ENCODE results near the gene SCYL1.

Gene SCYL1

DNA sequence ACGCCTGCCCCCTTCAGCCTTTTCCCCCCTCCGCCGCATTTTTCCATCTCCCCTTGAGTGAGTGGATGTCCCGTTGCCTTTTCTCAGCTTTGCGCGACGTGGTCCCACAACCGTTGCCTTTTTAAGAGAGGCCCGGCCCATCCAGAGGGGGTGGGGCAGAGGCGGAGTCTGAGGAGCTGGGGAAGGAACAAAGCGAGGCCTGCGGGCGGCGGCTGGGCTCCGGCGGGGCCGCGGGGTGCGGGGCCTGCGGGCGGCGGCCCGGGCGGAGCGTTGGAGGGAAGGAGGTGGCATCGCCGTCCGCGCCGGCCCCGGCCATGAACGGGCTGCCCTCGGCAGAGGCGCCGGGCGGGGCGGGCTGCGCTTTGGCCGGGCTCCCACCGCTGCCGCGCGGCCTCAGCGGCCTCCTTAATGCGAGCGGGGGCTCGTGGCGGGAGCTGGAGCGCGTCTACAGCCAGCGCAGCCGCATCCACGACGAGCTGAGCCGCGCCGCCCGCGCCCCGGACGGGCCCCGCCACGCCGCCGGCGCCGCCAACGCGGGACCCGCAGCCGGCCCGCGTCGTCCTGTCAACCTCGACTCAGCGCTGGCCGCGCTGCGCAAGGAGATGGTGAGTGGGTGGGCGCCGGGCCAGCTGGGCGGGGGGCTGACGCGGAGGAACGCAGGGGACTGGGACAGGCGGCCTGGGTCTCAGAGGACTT is 47.6 kb downstream of the SCYL1 start, which contains the start of gene FAM89B:
TSS of gene FAM89B (plus strand) at position 183 of the 696 bp plus-strand sequence. CDS start at position 315, 132 bp downstream.
- no peak for DNase-seq

GRCh38 chr11:65573391-65574079 is 48.7 kb downstream of the SCYL1 start:
- DNase-seq = no peak

DNA sequence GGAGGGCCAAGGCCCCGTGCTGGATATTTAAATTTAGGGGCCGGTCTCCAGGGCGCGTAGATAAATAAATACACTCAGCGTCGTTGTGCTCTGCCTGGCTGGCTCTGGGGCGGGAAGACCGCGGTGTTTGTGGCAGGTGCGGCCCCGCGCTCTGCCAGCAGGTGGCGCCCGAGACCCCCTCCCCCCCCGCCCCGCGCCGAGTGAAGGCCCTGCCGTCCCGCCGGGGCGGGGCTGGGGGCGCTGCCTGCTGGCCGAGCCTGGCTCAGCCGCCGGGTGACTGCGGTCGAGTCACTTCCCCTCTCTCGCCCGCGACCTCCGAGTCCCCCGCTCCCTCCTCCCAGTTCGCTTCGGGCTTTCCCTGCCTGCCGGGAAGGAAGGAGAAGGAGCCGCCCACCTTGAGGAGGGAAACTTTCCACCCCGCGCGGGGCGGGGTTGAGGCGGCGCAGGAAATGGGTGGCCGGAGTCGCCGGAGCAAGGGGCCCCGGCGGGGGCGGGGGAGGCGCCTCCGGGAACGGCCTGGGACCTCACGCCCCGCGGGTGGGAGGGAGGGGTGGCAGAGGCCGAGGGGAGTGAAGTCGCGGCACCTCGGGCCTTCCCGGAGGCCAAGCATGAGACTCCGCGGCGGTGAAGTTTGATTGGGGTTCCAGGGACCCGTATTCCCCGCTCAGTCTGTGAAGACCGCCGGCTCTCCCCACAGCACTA is 49.4 kb downstream of the SCYL1 start:
- DNase-seq = peak; percentile 75

GRCh38 chr11:65574811-65575567 is 50.1 kb downstream of the SCYL1 start:
- DNase-seq = no peak

- no peak for DNase-seq
Measured at GRCh38 chr11:65575568-65576231, 50.8 kb downstream of the SCYL1 start, which contains the start of gene EHBP1L1. Gene EHBP1L1 (plus strand): TSS chr11:65576053. CDS start chr11:65576303, 250 bp downstream.

- DNase-seq = no peak
Measured at GRCh38 chr11:65576232-65576866, 51.5 kb downstream of the SCYL1 start.

- DNase-seq = no peak
Measured at GRCh38 chr11:65576867-65577755, 52.2 kb downstream of the SCYL1 start.

GRCh38 chr11:65577756-65578109 is 52.9 kb downstream of the SCYL1 start:
- DNase-seq = no peak

DNA sequence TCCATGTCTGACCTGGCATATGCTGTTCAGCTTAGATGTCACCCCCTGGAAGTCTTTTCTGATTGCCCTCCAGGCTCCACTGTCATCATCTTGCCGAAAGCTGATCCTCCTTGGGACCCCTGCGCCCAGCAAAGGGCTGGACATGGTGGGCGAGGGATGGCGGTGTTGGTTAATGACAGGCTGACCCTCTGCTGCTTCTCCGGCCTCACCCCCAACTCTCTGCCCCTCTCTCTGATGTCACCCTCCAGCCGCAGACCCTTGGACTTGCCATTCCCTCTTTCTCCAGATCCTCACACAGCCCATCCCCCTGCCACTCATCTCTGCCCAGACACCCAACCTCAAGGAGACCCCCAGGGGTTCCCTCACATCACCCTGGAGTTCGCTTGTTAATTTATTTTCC is 53.3 kb downstream of the SCYL1 start:
- DNase-seq = no peak

- DNase-seq = no peak
Measured at GRCh38 chr11:65578667-65579066, 53.8 kb downstream of the SCYL1 start.

- no peak for DNase-seq
Measured at GRCh38 chr11:65579291-65579690, 54.4 kb downstream of the SCYL1 start.

DNA sequence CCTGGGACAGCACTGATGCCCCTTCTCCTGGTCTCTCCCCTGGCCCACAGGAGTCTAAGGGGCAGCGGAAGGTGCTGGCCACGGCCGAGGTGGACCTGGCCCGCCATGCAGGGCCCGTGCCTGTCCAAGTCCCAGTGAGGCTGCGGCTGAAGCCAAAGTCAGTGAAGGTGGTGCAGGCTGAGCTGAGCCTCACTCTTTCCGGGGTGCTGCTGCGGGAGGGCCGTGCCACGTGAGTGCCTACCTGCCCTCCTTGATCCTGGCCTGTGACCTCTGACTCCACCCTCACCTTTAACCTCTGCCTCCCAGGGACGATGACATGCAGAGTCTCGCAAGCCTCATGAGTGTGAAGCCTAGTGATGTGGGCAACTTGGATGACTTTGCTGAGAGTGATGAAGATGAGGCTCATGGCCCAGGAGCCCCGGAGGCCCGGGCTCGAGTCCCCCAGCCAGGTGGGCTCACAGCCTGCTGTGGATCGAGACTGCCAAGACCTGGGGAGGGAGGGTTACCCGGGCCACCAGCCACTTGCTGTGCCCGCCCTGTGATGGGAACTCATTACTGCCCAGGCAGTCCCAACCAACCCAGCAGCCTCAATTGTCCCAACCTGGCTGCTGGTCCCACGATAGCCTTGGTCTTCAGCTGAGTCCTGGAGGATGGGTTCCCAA is 55.3 kb downstream of the SCYL1 start:
- DNase-seq = no peak

GRCh38 chr11:65580756-65581155 is 55.9 kb downstream of the SCYL1 start:
- DNase-seq = no peak

DNA sequence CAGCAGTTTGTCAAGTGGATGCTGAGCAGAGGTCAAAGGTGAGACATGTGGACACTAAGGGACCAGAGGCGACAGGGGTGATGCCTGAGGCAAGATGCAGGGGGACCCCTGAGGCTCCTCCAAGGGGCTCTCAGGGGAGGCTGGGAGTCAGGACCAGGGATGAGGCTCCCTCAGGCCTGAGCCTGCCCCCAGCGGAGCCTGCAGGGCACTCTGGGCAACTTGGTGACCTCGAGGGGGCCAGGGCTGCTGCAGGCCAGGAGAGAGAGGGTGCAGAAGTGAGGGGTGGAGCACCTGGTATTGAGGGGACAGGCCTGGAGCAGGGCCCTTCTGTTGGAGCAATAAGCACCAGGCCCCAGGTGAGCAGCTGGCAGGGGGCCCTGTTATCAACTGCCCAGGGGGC is 57.0 kb downstream of the SCYL1 start:
- DNase-seq = no peak

DNA sequence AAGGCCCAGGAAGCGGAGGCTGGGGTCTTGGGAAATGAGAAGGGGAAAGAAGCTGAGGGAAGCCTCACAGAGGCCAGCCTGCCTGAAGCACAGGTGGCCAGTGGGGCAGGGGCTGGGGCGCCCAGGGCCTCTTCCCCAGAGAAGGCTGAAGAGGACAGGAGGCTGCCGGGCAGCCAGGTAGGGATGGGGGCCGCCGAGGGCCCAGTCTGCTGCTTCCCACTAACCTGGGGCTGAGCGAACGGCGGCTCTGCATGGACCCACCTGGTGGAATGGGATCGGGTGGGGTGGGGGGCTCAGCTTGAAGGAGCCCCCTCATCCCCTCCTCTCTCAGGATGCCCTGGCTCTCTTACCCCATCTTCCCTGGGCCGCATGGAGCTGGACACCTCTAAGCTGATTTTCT is 58.7 kb downstream of the SCYL1 start:
- DNase-seq = no peak

- no peak for DNase-seq
Measured at GRCh38 chr11:65584106-65584505, 59.2 kb downstream of the SCYL1 start.

DNA sequence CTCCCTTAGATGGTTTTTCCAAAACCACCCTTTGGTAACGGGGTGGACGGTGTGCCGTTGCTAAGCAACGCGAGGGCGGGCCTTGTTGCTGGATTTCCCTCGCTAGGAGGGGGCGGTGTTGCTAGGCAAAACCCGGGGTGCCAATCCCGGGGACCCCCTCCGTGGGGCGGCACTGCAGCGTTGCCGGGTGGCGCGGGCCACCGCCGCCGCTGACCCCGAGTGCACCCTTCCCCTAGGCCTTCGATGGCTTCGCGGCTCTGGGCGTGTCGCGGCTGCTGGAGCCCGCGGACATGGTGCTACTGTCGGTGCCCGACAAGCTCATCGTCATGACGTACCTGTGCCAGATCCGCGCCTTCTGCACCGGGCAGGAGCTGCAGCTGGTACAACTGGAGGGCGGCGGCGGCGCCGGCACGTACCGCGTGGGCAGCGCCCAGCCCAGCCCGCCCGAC is 59.9 kb downstream of the SCYL1 start:
- no peak for DNase-seq

DNA sequence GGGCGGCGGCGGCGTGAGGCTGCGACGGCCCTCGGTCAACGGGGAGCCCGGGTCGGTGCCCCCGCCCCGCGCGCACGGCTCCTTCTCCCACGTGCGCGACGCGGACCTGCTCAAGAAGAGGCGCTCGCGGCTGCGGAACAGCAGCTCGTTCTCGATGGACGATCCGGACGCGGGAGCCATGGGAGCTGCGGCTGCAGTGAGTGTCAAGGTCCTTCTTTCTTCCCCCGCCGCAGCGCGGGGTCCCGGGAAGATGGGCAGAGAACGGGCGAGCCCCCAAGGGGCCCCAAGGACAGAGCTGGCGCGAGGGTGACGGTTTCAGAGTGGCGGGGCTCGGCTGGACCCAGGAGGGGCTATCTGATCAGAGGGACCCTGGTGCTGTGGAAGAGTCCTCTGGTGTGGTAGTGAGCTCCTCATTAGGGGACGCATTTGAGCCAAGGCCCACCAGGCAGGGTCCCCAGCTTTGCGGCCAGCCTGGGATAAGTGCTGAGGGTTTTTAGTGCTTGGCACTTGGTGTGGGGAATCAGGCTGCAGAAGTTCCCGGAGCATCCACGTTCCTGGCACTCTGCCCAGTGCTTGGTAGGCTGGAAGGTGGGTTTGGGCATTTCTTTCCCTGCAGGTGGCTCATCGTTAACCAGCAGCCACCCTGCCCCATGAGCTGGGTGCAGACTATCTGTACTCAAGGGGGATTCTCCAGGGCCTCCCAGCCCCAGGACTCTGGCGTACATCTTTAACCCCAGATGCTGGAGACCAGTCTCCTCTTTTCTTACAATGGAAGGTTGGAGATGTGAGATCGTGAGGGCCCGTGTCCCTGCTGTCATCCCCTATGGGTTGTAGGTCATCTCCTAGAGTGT is 60.7 kb downstream of the SCYL1 start:
- DNase-seq = no peak

GRCh38 chr11:65586247-65586630 is 61.4 kb downstream of the SCYL1 start:
- DNase-seq = no peak

Measured in GOT3 (cell line).